HepG2 (cell line): Measurements from ENCODE around the gene LILRB5. TPM values are rescaled to one million over a fixed set of nuclear protein-coding genes. Genes with fewer than 3 reads are reported as not detected.

Experiments
- ATAC-seq: fragments of 200-7000 bp; cut with Tn5 transposase; 3 replicates; pipeline ENCODE4 v1.9.1; 2020; ENCODE audit warnings: mild to moderate bottlenecking, moderate library complexity
- BruUV-seq: library from RNA; stranded (reverse); fragments of 400-500 nt; replicated peaks from 2 replicates; lab custom pipeline; 2021; lab: Mats Ljungman, UMichigan
- CTCF ChIA-PET: fragments of 300-600 bp; formaldehyde crosslinking; extraction: SDS; loops from one replicate; lab custom pipeline; 2021; ENCODE audit warnings: low total read pairs, inconsistent platforms, low intra/inter-chr PET ratio; lab: Yijun Ruan, JAX
- POLR2A ChIA-PET: fragments of 350-600 bp; sonication (Branson Sonifier 250); formaldehyde crosslinking; loops from one replicate; lab custom pipeline; 2020; ENCODE audit warnings: antibody characterized with exemption, inconsistent platforms; lab: Yijun Ruan, JAX
- DNase-seq: peaks from one replicate; pipeline ENCODE4 v3.0.0-alpha.2; 2015; ENCODE audit warnings: low spot score
- FAIRE-seq: peaks from 3 replicates; lab custom pipeline; 2011; peaks lifted over from hg19 to GRCh38; lab: Jason Lieb, UNC
- H2AFZ ChIP-seq: one replicate; pipeline ENCODE4 v1.6.1; 2011; ENCODE audit warnings: low read length, inconsistent platforms
- H3K27ac ChIP-seq: fragments of 300-600 bp; 3 replicates; pipeline ENCODE4 v1.8.0; 2011; ENCODE audit warnings: mixed run types, mild to moderate bottlenecking, mixed read lengths, low read length, inconsistent platforms; ENCODE audit not compliant: insufficient read depth; ENCODE audit errors: extremely low read length
- H3K27me3 ChIP-seq, 2 experiments: fragments of 200-600 bp in 1 of 2; 2 replicates in 1 of 2; 3 replicates in 1 of 2; pipeline versions ENCODE4 v1.6.0 to v1.8.0; 2011; ENCODE audit warnings: low read length in 2 of 2, mild to moderate bottlenecking in 2 of 2, moderate library complexity in 2 of 2, inconsistent platforms in 1 of 2; ENCODE audit not compliant: insufficient read depth in 2 of 2, control insufficient read depth in 1 of 2
- H3K36me3 ChIP-seq, 2 experiments: fragments of 200-600 bp in 1 of 2; replicated peaks in 1 of 2; 2 replicates in 1 of 2; 3 replicates in 1 of 2; pipeline versions ENCODE4 v1.5.1 to v1.8.0; 2011; ENCODE audit warnings: low read length in 2 of 2, inconsistent platforms in 1 of 2; ENCODE audit not compliant: insufficient read depth in 2 of 2, control insufficient read depth in 1 of 2
- H3K4me1 ChIP-seq: 2 replicates; pipeline ENCODE4 v1.5.1; 2012; ENCODE audit warnings: low read length, inconsistent platforms; ENCODE audit not compliant: insufficient read depth
- H3K4me2 ChIP-seq: 2 replicates; pipeline ENCODE4 v1.6.0; 2011; ENCODE audit warnings: low read depth, low read length, inconsistent platforms
- H3K4me3 ChIP-seq, 3 experiments: fragments of 200-600 bp in 1 of 3; sonication (generic), shearing (Covaris generic) in 1 of 3; replicated peaks in 1 of 3; 2 replicates each; pipeline ENCODE4 v1.5.1; 2011 to 2016; ENCODE audit warnings: low read length in 3 of 3, inconsistent platforms in 2 of 3, low read depth in 2 of 3, mild to moderate bottlenecking in 2 of 3, control low read depth in 1 of 3, mixed read lengths in 1 of 3; ENCODE audit not compliant: insufficient read depth in 1 of 3
- H3K79me2 ChIP-seq: one replicate; pipeline ENCODE4 v1.6.1; 2011; ENCODE audit warnings: low read length, inconsistent platforms; ENCODE audit not compliant: insufficient read depth
- H3K9ac ChIP-seq: 2 replicates; pipeline ENCODE4 v1.6.0; 2011; ENCODE audit warnings: mild to moderate bottlenecking, low read depth, low read length, inconsistent platforms; ENCODE audit not compliant: insufficient read depth
- H3K9me3 ChIP-seq: 2 replicates; pipeline ENCODE4 v1.5.1; 2012; ENCODE audit warnings: mild to moderate bottlenecking, low read length
- H4K20me1 ChIP-seq: 2 replicates; pipeline ENCODE4 v1.6.0; 2011; ENCODE audit warnings: inconsistent platforms, mild to moderate bottlenecking, low read length, moderate library complexity; ENCODE audit not compliant: insufficient read depth
- CTCF ChIP-seq: sonication (generic); formaldehyde crosslinking; IDR thresholded peaks from 2 replicates; pipeline ENCODE4 v1.5.0; 2020; ENCODE audit warnings: mild to moderate bottlenecking, missing genetic modification reagents, moderate library complexity
- NR2F1 ChIP-seq, 2 experiments: fragments of 450-650 bp in 1 of 2; formaldehyde crosslinking in 1 of 2; IDR thresholded peaks; 2 replicates each; pipeline versions ENCODE4 v1.5.0 to v1.6.1; 2016 to 2020; ENCODE audit warnings: mild to moderate bottlenecking in 1 of 2, missing compliant biosample characterization in 1 of 2, missing genetic modification reagents in 1 of 2, moderate library complexity in 1 of 2
- POLR2AphosphoS2 ChIP-seq: IDR thresholded peaks from 2 replicates; pipeline ENCODE4 v1.6.1; 2011; ENCODE audit warnings: low read depth, low read length, improper control_type of control experiment
- RFXANK ChIP-seq: IDR thresholded peaks from 2 replicates; pipeline ENCODE4 v1.6.1; 2016
- SMAD9 ChIP-seq: sonication (generic); formaldehyde crosslinking; IDR thresholded peaks from 2 replicates; pipeline ENCODE4 v1.5.1; 2020; ENCODE audit warnings: mild to moderate bottlenecking, missing genetic modification reagents
- STAG1 ChIP-seq: sonication (generic); formaldehyde crosslinking; IDR thresholded peaks from 2 replicates; pipeline ENCODE4 v1.4.0; 2020; ENCODE audit warnings: missing genetic modification reagents
- YEATS4 ChIP-seq: sonication (generic); formaldehyde crosslinking; IDR thresholded peaks from 2 replicates; pipeline ENCODE4 v1.4.0; 2020; ENCODE audit warnings: missing genetic modification reagents, borderline replicate concordance
- ZNF256 ChIP-seq: sonication (generic); formaldehyde crosslinking; conservative IDR thresholded peaks from 2 replicates; pipeline ENCODE4 v1.4.0; 2020; ENCODE audit warnings: missing genetic modification reagents
- ZNF432 ChIP-seq: sonication (generic); formaldehyde crosslinking; IDR thresholded peaks from 2 replicates; pipeline ENCODE4 v1.5.0; 2020; ENCODE audit warnings: missing genetic modification reagents, mild to moderate bottlenecking, borderline replicate concordance
- ZNF646 ChIP-seq: sonication (generic); formaldehyde crosslinking; IDR thresholded peaks from 2 replicates; pipeline ENCODE4 v1.9.0; 2021; ENCODE audit warnings: mild to moderate bottlenecking, missing genetic modification reagents
- ZNF674 ChIP-seq: sonication (generic); formaldehyde crosslinking; IDR thresholded peaks from 2 replicates; pipeline ENCODE4 v1.5.0; 2020; ENCODE audit warnings: low read depth, mild to moderate bottlenecking, missing genetic modification reagents
- WGBS: methylation state at CpG from one replicate; pipeline ENCODE4 v1.1.6; 2017; ENCODE audit warnings: low lambda C conversion rate; 5-methylcytosine and 5-hydroxymethylcytosine counted together
- in situ Hi-C: cut with HindIII; loops from 2 replicates; pipeline ENCODE4 v1.10.0; 2017; ENCODE audit warnings: low pct_unique_long_range_greater_than_20kb; ENCODE audit not compliant: extremely low pct_ligation_motif_present
- intact Hi-C: fragments of 100-400 bp; cut with micrococcal nuclease; formaldehyde crosslinking; loops from one replicate; pipeline ENCODE4 v1.10.0; 2022; ENCODE audit not compliant: unreplicated experiment
- polyA plus RNA-seq, 8 experiments: library from polyadenylated mRNA; depleted of rRNA in 3 of 8; stranded (reverse) in 7 of 8; unstranded in 1 of 8; fragments of >200 nt; fragmentation: Illumina TruSeq in 4 of 8; extraction: Trizol in 4 of 8; gene quantifications; 2 replicates each; pipeline versions ENCODE4 v1.2.1 to v1.2.3, GENCODE V29; 2011 to 2016; ENCODE audit warnings: low read depth in 4 of 8, missing spikeins in 1 of 8, mixed read lengths in 1 of 8; ENCODE audit not compliant: insufficient read depth in 1 of 8
- total RNA-seq, 5 experiments: library from RNA; depleted of rRNA; stranded (reverse); fragments of >200 nt; fragmentation: Illumina TruSeq; extraction: Trizol; gene quantifications; 2 replicates each; pipeline ENCODE4 v1.2.3, GENCODE V29; 2016; ENCODE audit warnings: low read depth in 1 of 5

Gene LILRB5
- total and polyA plus RNA-seq, 2 of the 13 experiments (the other 11 are each of a cell fraction or from before 2014, with no cell fraction given), result not detected

GRCh38 chr19:54297759-54298305 is 40.8 kb upstream of the LILRB5 start:
- no peak for DNase-seq
- H3K4me3 ChIP-seq, result no peak overlapping the region
- no peak overlapping the region for H3K4me2 ChIP-seq
- no peaks in the 10 kb centered on the region for H3K79me2 ChIP-seq
- ChIA-PET CTCF (no interaction called here), POLR2A (no interaction called here)
- intact Hi-C loops (no loop called here), in situ Hi-C loops (no loop called here)
- FAIRE-seq, result no peak
- H3K4me1 ChIP-seq, result no peaks in the 10 kb centered on the region
- no peaks in the 10 kb centered on the region for H3K9me3 ChIP-seq
- no peaks in the 10 kb centered on the region for H3K36me3 ChIP-seq
- H2AFZ ChIP-seq, result no peak overlapping the region
- ATAC-seq, result no peak; the same call in 2 of the 3 replicates
- BruUV-seq, result no TSS peak
- no peaks in the 10 kb centered on the region for H4K20me1 ChIP-seq
- H3K27ac ChIP-seq, result no peak overlapping the region
- TF ChIP-seq STAG1 (CRISPR knock-in tag) (peak; percentile 42), POLR2AphosphoS2 (no peak), NR2F1 (CRISPR knock-in tag; IDR thresholded peaks at IDR 0.05) (no peak), ZNF432 (CRISPR knock-in tag) (no peak), CTCF (CRISPR knock-in tag) (peak; percentile 30), YEATS4 (CRISPR knock-in tag) (no peak)
- H3K9ac ChIP-seq, result no peak overlapping the region
- WGBS, result 0% methylated on average over 1 of the region's 7 CpGs
- H3K27me3 ChIP-seq, result peaks cover 0 to 25% of the 10 kb centered on the region in 2 experiments; a peak in 3 of 5 replicates

GRCh38 chr19:54294539-54294938 is 37.5 kb upstream of the LILRB5 start:
- ATAC-seq (no peak), DNase-seq (no peak), FAIRE-seq (no peak)
- ChIA-PET CTCF (no interaction called here), POLR2A (no interaction called here)
- Histone ChIP-seq H3K4me1 (no peaks in the 10 kb centered on the region), H3K27me3 (peaks cover 0 to 20% of the 10 kb centered on the region in 2 experiments; a peak in 3 of 5 replicates), H3K27ac (no peak overlapping the region), H3K36me3 (no peaks in the 10 kb centered on the region), H4K20me1 (no peaks in the 10 kb centered on the region), H2AFZ (no peak overlapping the region), H3K4me3 (no peak overlapping the region), H3K79me2 (no peaks in the 10 kb centered on the region), H3K4me2 (no peak overlapping the region), H3K9ac (no peak overlapping the region), H3K9me3 (no peaks in the 10 kb centered on the region)
- in situ Hi-C loops (no loop called here), intact Hi-C loops (no loop called here)
- WGBS, result 0% methylated on average over 2 of the region's 6 CpGs
- BruUV-seq, result no TSS peak
- TF ChIP-seq SMAD9 (CRISPR knock-in tag) (no peak), ZNF256 (CRISPR knock-in tag) (no peak), ZNF646 (CRISPR knock-in tag) (no peak), RFXANK (CRISPR knock-in tag) (no peak), ZNF674 (CRISPR knock-in tag) (no peak)
